H1 (cell line): ENCODE measurements around the gene CFAP74. TPM values are rescaled to one million over a fixed set of nuclear protein-coding genes. Genes with fewer than 3 reads are reported as not detected.

Experiments used
- BCL11A ChIP-seq, 2 experiments: IDR thresholded peaks; one replicate each; pipeline ENCODE4 v1.6.1; 2011; ENCODE audit warnings: low read depth in 2 of 2, low read length in 2 of 2, mild to moderate bottlenecking in 2 of 2
- CBX5 ChIP-seq: fragments of 300-800, 300-1000 bp; sonication (generic); IDR thresholded peaks from 2 replicates; pipeline ENCODE4 v1.7.1; 2016; ENCODE audit warnings: antibody characterized with exemption, low read length, low read depth
- CBX8 ChIP-seq: fragments of 300-800, 300-1000 bp; sonication (generic); IDR thresholded peaks from 2 replicates; pipeline ENCODE4 v1.7.1; 2016; ENCODE audit warnings: low read depth, low read length, borderline replicate concordance
- CEBPB ChIP-seq: IDR thresholded peaks from 2 replicates; pipeline ENCODE4 v1.6.1; 2012; ENCODE audit warnings: low read depth, low read length
- CREB1 ChIP-seq: IDR thresholded peaks from 2 replicates; pipeline ENCODE4 v1.6.1; 2012; ENCODE audit warnings: inconsistent platforms
- CTCF ChIP-seq, 3 experiments: IDR thresholded peaks; 1 replicate in 2 of 3; 2 replicates in 1 of 3; pipeline versions ENCODE4 v1.5.1 to v1.6.1; 2011; ENCODE audit warnings: low read length in 3 of 3, mild to moderate bottlenecking in 3 of 3, inconsistent platforms in 2 of 3, low read depth in 1 of 3, moderate library complexity in 1 of 3; ENCODE audit not compliant: insufficient read depth in 1 of 3; ENCODE audit errors: control extremely low read depth in 1 of 3
- KDM1A ChIP-seq: fragments of 200-600, 300-600 bp; sonication (generic); IDR thresholded peaks from 2 replicates; pipeline ENCODE4 v1.7.1; 2016; ENCODE audit warnings: mild to moderate bottlenecking, low read length, borderline replicate concordance
- KDM5A ChIP-seq: fragments of 200-600 bp; IDR thresholded peaks from 2 replicates; pipeline ENCODE4 v1.7.1; 2012; ENCODE audit warnings: mild to moderate bottlenecking, low read length, inconsistent platforms, mixed read lengths
- NANOG ChIP-seq: IDR thresholded peaks from 2 replicates; pipeline ENCODE4 v1.6.1; 2011; ENCODE audit warnings: low read length, low read depth, mild to moderate bottlenecking, inconsistent platforms; ENCODE audit not compliant: insufficient read depth, poor library complexity, severe bottlenecking
- PHF8 ChIP-seq: fragments of 200-600 bp; sonication (generic); conservative IDR thresholded peaks from 2 replicates; pipeline ENCODE4 v1.7.1; 2012; ENCODE audit warnings: low read depth, mild to moderate bottlenecking, inconsistent platforms, low read length, moderate library complexity
- POLR2AphosphoS5 ChIP-seq: IDR thresholded peaks from 2 replicates; pipeline ENCODE4 v1.6.1; 2011; ENCODE audit warnings: low read depth, low read length
- POU5F1 ChIP-seq: IDR thresholded peaks from 2 replicates; pipeline ENCODE4 v1.6.1; 2011; ENCODE audit warnings: low read depth, mild to moderate bottlenecking, low read length, moderate library complexity
- RAD21 ChIP-seq, 2 experiments: IDR thresholded peaks in 1 of 2; conservative IDR thresholded peaks in 1 of 2; 2 replicates each; pipeline ENCODE4 v1.6.1; 2011; ENCODE audit warnings: low read depth in 2 of 2, low read length in 2 of 2, improper control_type of control experiment in 1 of 2, inconsistent platforms in 1 of 2, mild to moderate bottlenecking in 1 of 2, moderate library complexity in 1 of 2
- RFX5 ChIP-seq: IDR thresholded peaks from 2 replicates; pipeline ENCODE4 v1.6.1; 2011; ENCODE audit warnings: low read depth, low read length, improper control_type of control experiment, borderline replicate concordance
- SAP30 ChIP-seq: fragments of 300-600 bp; sonication (generic); IDR thresholded peaks from 2 replicates; pipeline ENCODE4 v1.7.1; 2012; ENCODE audit warnings: low read length, moderate library complexity, mild to moderate bottlenecking, inconsistent platforms; ENCODE audit not compliant: insufficient read depth, insufficient replicate concordance
- SIN3A ChIP-seq, 2 experiments: IDR thresholded peaks in 1 of 2; conservative IDR thresholded peaks in 1 of 2; 2 replicates each; pipeline ENCODE4 v1.6.1; 2011 to 2012; ENCODE audit warnings: low read length in 2 of 2, improper control_type of control experiment in 1 of 2, low read depth in 1 of 2, mild to moderate bottlenecking in 1 of 2
- SIX5 ChIP-seq: IDR thresholded peaks from 2 replicates; pipeline ENCODE4 v1.6.1; 2011; ENCODE audit warnings: mild to moderate bottlenecking, low read depth, low read length
- SP1 ChIP-seq: IDR thresholded peaks from 2 replicates; pipeline ENCODE4 v1.6.1; 2011; ENCODE audit warnings: low read depth, low read length
- SP2 ChIP-seq: IDR thresholded peaks from 2 replicates; pipeline ENCODE4 v1.6.1; 2012; ENCODE audit warnings: mild to moderate bottlenecking, low read length, inconsistent platforms
- SP4 ChIP-seq: IDR thresholded peaks from 2 replicates; pipeline ENCODE4 v1.6.1; 2012; ENCODE audit warnings: low read length, inconsistent platforms
- TAF1 ChIP-seq: IDR thresholded peaks from 2 replicates; pipeline ENCODE4 v1.6.1; 2011; ENCODE audit warnings: mild to moderate bottlenecking, low read depth, low read length
- TAF7 ChIP-seq: optimal IDR thresholded peaks from 2 replicates; pipeline ENCODE3; 2011; ENCODE audit warnings: low read depth, mild to moderate bottlenecking, inconsistent platforms, low read length, moderate library complexity, borderline replicate concordance
- ZNF274 ChIP-seq: IDR thresholded peaks from 2 replicates; pipeline ENCODE4 v1.7.0; 2012; ENCODE audit warnings: low read length, borderline replicate concordance; ENCODE audit errors: extremely low read depth
- polyA plus RNA-seq, 7 experiments: library from polyadenylated mRNA; depleted of rRNA in 3 of 7; stranded (reverse) in 5 of 7; unstranded in 2 of 7; fragments of >200 nt in 5 of 7; fragments of 200-250 nt in 2 of 7; gene quantifications; 1 replicate in 5 of 7; 2 replicates in 1 of 7; 4 replicates in 1 of 7; pipeline versions ENCODE4 v1.2.1 to v1.2.3, GENCODE V29; 2011 to 2013; ENCODE audit warnings: missing spikeins in 2 of 7, mixed read lengths in 2 of 7
- total RNA-seq: library from RNA; stranded (reverse); fragmentation: NEBNext Ultra II Directional; extraction: Animal tissue kit (Norgen Biotek cat#: 25700); gene quantifications from 2 replicates; pipeline ENCODE4 v1.2.1, GENCODE V29; 2021

Gene CFAP74
- total and polyA plus RNA-seq, 2 of the 8 experiments (the other 6 are each of a cell fraction or from before 2014, with no cell fraction given) = 0.09 to 0.20 TPM

GRCh38 chr1:1959840-1960479, 43.6 kb downstream of the CFAP74 start (continued):
- TF ChIP-seq CBX8 (no peak), SP2 (no peak), ZNF274 (no peak), CTCF (IDR thresholded peaks at IDR 0.05; ENCODE audit: control extremely low read depth in 1 of 3, insufficient read depth in 1 of 3, low read depth in 1 of 3, low read length in 3 of 3) (peak; percentile 89 to 98 (median 96)), KDM1A (no peak; the same call in 1 of the 2 replicates), PHF8 (no peak), CEBPB (no peak), CBX5 (no peak), SIN3A (conservative IDR thresholded peaks at IDR 0.05 in 1 of 2, IDR thresholded peaks at IDR 0.05 in 1 of 2; ENCODE audit: low read depth in 1 of 2, low read length in 2 of 2) (peak in 1 of 2 experiments; percentile 48; a peak in 1 of 4 replicates), TAF1 (no peak), KDM5A (no peak), CREB1 (no peak), NANOG (no peak), SIX5 (no peak), POLR2AphosphoS5 (no peak), SP1 (no peak), SAP30 (no peak), SP4 (0 out of 2 replicates have a peak, but pooled peaks have one; percentile 45), RFX5 (0 out of 2 replicates have a peak, but pooled peaks have one; percentile 23), POU5F1 (no peak), BCL11A (IDR thresholded peaks at IDR 0.05; ENCODE audit: low read depth in 2 of 2, low read length in 2 of 2) (no peak), RAD21 (IDR thresholded peaks at IDR 0.05 in 1 of 2, conservative IDR thresholded peaks at IDR 0.05 in 1 of 2; ENCODE audit: low read depth in 2 of 2, low read length in 2 of 2) (peak; percentile 78 to 86), TAF7 (no peak)
